H9 (cell line): ENCODE measurements around the gene P2RX2. TPM values are rescaled to one million over a fixed set of nuclear protein-coding genes. Genes with fewer than 3 reads are reported as not detected.

Experiments
- DNase-seq: peaks from one replicate; pipeline ENCODE4 v3.0.0-alpha.2; 2017
- H2AFZ ChIP-seq: one replicate; pipeline ENCODE4 v1.6.1; 2013; ENCODE audit warnings: mild to moderate bottlenecking, low read length, control low read depth, moderate library complexity
- H2AK5ac ChIP-seq: 2 replicates; pipeline ENCODE4 v1.6.1; 2013; ENCODE audit warnings: low read length, control low read depth, mixed read lengths; ENCODE audit not compliant: insufficient read length
- H2BK120ac ChIP-seq: one replicate; pipeline ENCODE4 v1.6.1; 2013; ENCODE audit warnings: low read depth, mild to moderate bottlenecking, low read length, control low read depth, inconsistent platforms; ENCODE audit not compliant: poor library complexity, severe bottlenecking
- H2BK12ac ChIP-seq: 2 replicates; pipeline ENCODE4 v1.6.1; 2013; ENCODE audit warnings: low read length, control low read depth, mixed read lengths, low read depth; ENCODE audit not compliant: insufficient read length
- H2BK15ac ChIP-seq: 2 replicates; pipeline ENCODE4 v1.6.1; 2013; ENCODE audit warnings: low read depth, low read length, control low read depth
- H2BK20ac ChIP-seq: one replicate; pipeline ENCODE4 v1.6.1; 2013; ENCODE audit warnings: low read depth, mild to moderate bottlenecking, low read length, control low read depth, inconsistent platforms; ENCODE audit not compliant: poor library complexity, severe bottlenecking
- H2BK5ac ChIP-seq: 2 replicates; pipeline ENCODE4 v1.6.1; 2013; ENCODE audit warnings: low read length, control low read depth, mixed read lengths; ENCODE audit not compliant: insufficient read length
- H3K14ac ChIP-seq: 2 replicates; pipeline ENCODE4 v1.6.1; 2013; ENCODE audit warnings: low read length, control low read depth; ENCODE audit not compliant: insufficient read depth
- H3K18ac ChIP-seq: 2 replicates; pipeline ENCODE4 v1.6.1; 2013; ENCODE audit warnings: low read depth, mild to moderate bottlenecking, mixed read lengths, low read length, control low read depth; ENCODE audit not compliant: insufficient read length
- H3K23ac ChIP-seq: 2 replicates; pipeline ENCODE4 v1.6.1; 2013; ENCODE audit warnings: low read length, control low read depth, mixed read lengths, low read depth; ENCODE audit not compliant: insufficient read length
- H3K23me2 ChIP-seq: 2 replicates; pipeline ENCODE4 v1.6.1; 2013; ENCODE audit warnings: low read depth, mild to moderate bottlenecking, mixed read lengths, low read length, control low read depth; ENCODE audit not compliant: insufficient read length, poor library complexity, severe bottlenecking
- H3K27ac ChIP-seq: 2 replicates; pipeline ENCODE4 v1.5.1; 2013; ENCODE audit warnings: low read length, control low read depth, mixed read lengths, low read depth; ENCODE audit not compliant: insufficient read length
- H3K27me3 ChIP-seq: 2 replicates; pipeline ENCODE4 v1.6.1; 2013; ENCODE audit warnings: low read length, control low read depth, inconsistent platforms; ENCODE audit not compliant: insufficient read depth
- H3K4ac ChIP-seq: 2 replicates; pipeline ENCODE4 v1.6.1; 2013; ENCODE audit warnings: low read depth, mild to moderate bottlenecking, control low read depth, inconsistent platforms, low read length, moderate library complexity
- H3K4me1 ChIP-seq: 2 replicates; pipeline ENCODE4 v1.6.1; 2013; ENCODE audit warnings: low read length, control low read depth, inconsistent platforms; ENCODE audit not compliant: insufficient read depth
- H3K4me2 ChIP-seq: 2 replicates; pipeline ENCODE4 v1.6.1; 2013; ENCODE audit warnings: low read length, control low read depth, mixed read lengths; ENCODE audit not compliant: insufficient read length, insufficient read depth
- H3K56ac ChIP-seq: 2 replicates; pipeline ENCODE4 v1.6.1; 2013; ENCODE audit warnings: low read depth, mild to moderate bottlenecking, mixed read lengths, low read length, control low read depth; ENCODE audit not compliant: insufficient read length
- H3K79me1 ChIP-seq: 2 replicates; pipeline ENCODE4 v1.6.1; 2013; ENCODE audit warnings: low read depth, mild to moderate bottlenecking, moderate library complexity, low read length, control low read depth, inconsistent platforms; ENCODE audit not compliant: insufficient read depth, poor library complexity, severe bottlenecking
- H3K79me2 ChIP-seq: 2 replicates; pipeline ENCODE4 v1.6.1; 2013; ENCODE audit warnings: low read length, control low read depth, inconsistent platforms; ENCODE audit not compliant: insufficient read depth
- H3K9ac ChIP-seq: 2 replicates; pipeline ENCODE4 v1.6.1; 2013; ENCODE audit warnings: low read length, control low read depth, mixed read lengths; ENCODE audit not compliant: insufficient read length; ENCODE audit errors: extremely low read depth
- H3K9me3 ChIP-seq: one replicate; pipeline ENCODE4 v1.6.1; 2013; ENCODE audit warnings: low read depth, low read length, inconsistent platforms; ENCODE audit not compliant: control insufficient read depth
- H3T11ph ChIP-seq: one replicate; pipeline ENCODE4 v1.6.1; 2013; ENCODE audit warnings: mild to moderate bottlenecking, low read length, control low read depth, inconsistent platforms
- H4K20me1 ChIP-seq: one replicate; pipeline ENCODE4 v1.6.1; 2013; ENCODE audit not compliant: control insufficient read depth, insufficient read length, insufficient read depth
- H4K5ac ChIP-seq: 2 replicates; pipeline ENCODE4 v1.6.1; 2013; ENCODE audit warnings: low read depth, mild to moderate bottlenecking, mixed read lengths, low read length, control low read depth; ENCODE audit not compliant: insufficient read length
- H4K8ac ChIP-seq: replicated peaks from 2 replicates; pipeline ENCODE4 v1.6.1; 2013; ENCODE audit warnings: low read length, control low read depth, mixed read lengths, low read depth; ENCODE audit not compliant: insufficient read length
- H4K91ac ChIP-seq: 2 replicates; pipeline ENCODE4 v1.6.1; 2013; ENCODE audit warnings: low read depth, mild to moderate bottlenecking, moderate library complexity, mixed read lengths, low read length, control low read depth; ENCODE audit not compliant: insufficient read length
- H3K27ac Mint-ChIP-seq, 3 experiments: 2 replicates in 2 of 3; 3 replicates in 1 of 3; pipeline ENCODE4 v1.8.0; 2020 to 2021; ENCODE audit warnings: mixed read lengths in 3 of 3, mild to moderate bottlenecking in 1 of 3, moderate library complexity in 1 of 3
- H3K27me3 Mint-ChIP-seq: 2 replicates; pipeline ENCODE4 v1.8.0; 2021; ENCODE audit warnings: low read depth, mild to moderate bottlenecking, moderate library complexity, mixed read lengths
- H3K36me3 Mint-ChIP-seq, 3 experiments: 2 replicates in 2 of 3; 3 replicates in 1 of 3; pipeline ENCODE4 v1.8.0; 2020 to 2021; ENCODE audit warnings: low read depth in 3 of 3, mixed read lengths in 3 of 3; ENCODE audit not compliant: insufficient read depth in 1 of 3
- H3K4me1 Mint-ChIP-seq, 2 experiments: 2 replicates each; pipeline ENCODE4 v1.8.0; 2020; ENCODE audit warnings: mixed read lengths in 2 of 2
- H3K4me3 Mint-ChIP-seq, 2 experiments: 2 replicates in 1 of 2; 3 replicates in 1 of 2; pipeline ENCODE4 v1.8.0; 2020 to 2021; ENCODE audit warnings: mild to moderate bottlenecking in 2 of 2, mixed read lengths in 2 of 2, moderate library complexity in 1 of 2
- H3K9me3 Mint-ChIP-seq, 2 experiments: 2 replicates in 1 of 2; 3 replicates in 1 of 2; pipeline ENCODE4 v1.8.0; 2020; ENCODE audit warnings: mild to moderate bottlenecking in 2 of 2, mixed read lengths in 2 of 2, moderate library complexity in 1 of 2
- WGBS: extraction: QIAGEN DNeasy Blood & Tissue Kit; methylation state at CpG from one replicate; pipeline ENCODE4 v1.1.7; 2013; ENCODE audit warnings: missing lambda C conversion rate, low lambda C conversion rate, mixed read lengths; ENCODE audit not compliant: insufficient read length; ENCODE audit errors: extremely low coverage; 5-methylcytosine and 5-hydroxymethylcytosine counted together
- total RNA-seq: library from RNA; stranded (reverse); gene quantifications from 2 replicates; pipeline ENCODE4 v1.2.1, GENCODE V29; 2021
- TF ChIP-seq, protein P1 (sequence below): fragments of 200-600 bp; sonication (generic); conservative IDR thresholded peaks from 3 replicates; pipeline ENCODE4 v1.8.0; 2021; ENCODE audit warnings: antibody characterized with exemption, mild to moderate bottlenecking

P2RX2 gene
- total RNA-seq, 1 experiment from 2014 or later = 1.8 TPM

DNA sequence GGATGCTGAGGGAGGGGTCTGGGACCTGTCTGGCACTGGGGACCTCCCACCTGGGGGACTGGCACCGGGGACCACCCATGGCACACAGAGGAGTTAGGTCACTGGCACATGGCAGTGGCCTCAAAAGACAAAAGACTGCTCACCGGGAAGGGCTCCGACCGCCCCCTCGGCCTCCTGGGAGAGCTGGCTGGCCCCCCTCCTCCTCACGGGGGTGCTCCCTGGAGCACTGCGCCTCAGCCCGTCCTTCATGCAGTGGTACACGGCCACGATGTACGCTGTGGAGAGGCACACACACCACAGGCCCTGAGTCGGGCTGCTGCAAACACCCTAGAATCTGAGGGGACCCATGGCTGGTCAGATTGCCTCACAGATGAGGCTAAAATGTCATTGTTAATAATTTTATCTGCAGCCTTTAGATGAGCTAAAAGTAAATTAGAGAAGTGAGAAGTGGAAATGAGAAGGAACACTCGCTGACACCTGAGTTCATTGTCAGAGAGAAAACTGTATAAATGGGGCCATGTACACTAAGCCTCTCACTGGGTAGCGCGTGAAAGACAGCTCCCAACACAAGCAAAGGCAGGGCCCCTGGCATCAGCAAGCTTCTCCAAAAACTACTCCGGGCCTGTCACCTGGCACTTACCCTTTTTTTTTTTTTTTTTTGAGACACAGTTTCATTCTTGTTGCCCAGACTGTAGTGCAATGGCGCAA is 14.1 kb downstream of the P2RX2 start:
- Mint-ChIP-seq H3K27me3 (no peaks in the 10 kb centered on the region), H3K9me3 (no peaks in the 10 kb centered on the region), H3K27ac (no peak overlapping the region; a peak in 1 of 7 replicates), H3K4me1 (peaks cover 0 to under 1% of the 10 kb centered on the region in 2 experiments; a peak in 1 of 4 replicates), H3K36me3 (peaks cover 70 to 94% (median 93%) of the 10 kb centered on the region in 3 experiments; a peak in 6 of 7 replicates), H3K4me3 (no peak overlapping the region)
- H3K27ac ChIP-seq = no peak overlapping the region
- TF ChIP-seq, protein P1, sequence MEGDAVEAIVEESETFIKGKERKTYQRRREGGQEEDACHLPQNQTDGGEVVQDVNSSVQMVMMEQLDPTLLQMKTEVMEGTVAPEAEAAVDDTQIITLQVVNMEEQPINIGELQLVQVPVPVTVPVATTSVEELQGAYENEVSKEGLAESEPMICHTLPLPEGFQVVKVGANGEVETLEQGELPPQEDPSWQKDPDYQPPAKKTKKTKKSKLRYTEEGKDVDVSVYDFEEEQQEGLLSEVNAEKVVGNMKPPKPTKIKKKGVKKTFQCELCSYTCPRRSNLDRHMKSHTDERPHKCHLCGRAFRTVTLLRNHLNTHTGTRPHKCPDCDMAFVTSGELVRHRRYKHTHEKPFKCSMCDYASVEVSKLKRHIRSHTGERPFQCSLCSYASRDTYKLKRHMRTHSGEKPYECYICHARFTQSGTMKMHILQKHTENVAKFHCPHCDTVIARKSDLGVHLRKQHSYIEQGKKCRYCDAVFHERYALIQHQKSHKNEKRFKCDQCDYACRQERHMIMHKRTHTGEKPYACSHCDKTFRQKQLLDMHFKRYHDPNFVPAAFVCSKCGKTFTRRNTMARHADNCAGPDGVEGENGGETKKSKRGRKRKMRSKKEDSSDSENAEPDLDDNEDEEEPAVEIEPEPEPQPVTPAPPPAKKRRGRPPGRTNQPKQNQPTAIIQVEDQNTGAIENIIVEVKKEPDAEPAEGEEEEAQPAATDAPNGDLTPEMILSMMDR = no peak
- H3K9me3 ChIP-seq = no peaks in the 10 kb centered on the region
- H3K9ac ChIP-seq = no peak overlapping the region
- H4K91ac ChIP-seq = no peak overlapping the region
- H3K4ac ChIP-seq = no peak overlapping the region
- no peak overlapping the region for H3K23ac ChIP-seq
- no peak overlapping the region for H3K4me2 ChIP-seq
- no peak overlapping the region for H2AK5ac ChIP-seq
- no peaks in the 10 kb centered on the region for H3K4me1 ChIP-seq
- H3K79me2 ChIP-seq = no peaks in the 10 kb centered on the region
- no peak overlapping the region for H2BK20ac ChIP-seq
- DNase-seq = no peak
- no peak overlapping the region for H2BK5ac ChIP-seq
- H3T11ph ChIP-seq = no peak overlapping the region
- no peaks in the 10 kb centered on the region for H3K27me3 ChIP-seq
- no peak overlapping the region for H3K14ac ChIP-seq
- no peak overlapping the region for H4K5ac ChIP-seq
- H3K56ac ChIP-seq = no peak overlapping the region
- no peak overlapping the region for H3K18ac ChIP-seq
- no peak overlapping the region for H2BK12ac ChIP-seq
- H4K8ac ChIP-seq = no peak overlapping the region
- H2BK120ac ChIP-seq = no peak overlapping the region
- WGBS = no CpG with 5 or more reads among the region's 17 CpGs
- no peaks in the 10 kb centered on the region for H3K79me1 ChIP-seq
- H3K23me2 ChIP-seq = no peaks in the 10 kb centered on the region
- no peak overlapping the region for H2BK15ac ChIP-seq
- no peaks in the 10 kb centered on the region for H4K20me1 ChIP-seq
- no peak overlapping the region for H2AFZ ChIP-seq
